ENCODE data around the gene CLEC18B.

GRCh38 chr16:74439685-74440084 lies 18.4 kb upstream of the CLEC18B start:
- no peak for TF ChIP-seq CTCF (IDR thresholded peaks at IDR 0.05; ENCODE audit: low read depth, low read length, missing input control)
- TF ChIP-seq FOXA1 (IDR thresholded peaks at IDR 0.05), result no peak
- no peak for TF ChIP-seq FOXA2 (IDR thresholded peaks at IDR 0.05)
- no peak for TF ChIP-seq SP1 (IDR thresholded peaks at IDR 0.05)
- TF ChIP-seq RAD21 (IDR thresholded peaks at IDR 0.05), result no peak
- TF ChIP-seq REST (IDR thresholded peaks at IDR 0.05), result no peak
- no peak for TF ChIP-seq MAX (IDR thresholded peaks at IDR 0.05)
- no peak for TF ChIP-seq HNF4A (conservative IDR thresholded peaks at IDR 0.05)
- TF ChIP-seq TAF1 (conservative IDR thresholded peaks at IDR 0.05), result no peak
- no peak for TF ChIP-seq EGR1 (IDR thresholded peaks at IDR 0.05; ENCODE audit: low read depth in 2 of 2)

All from liver (tissue), 3 donors.